Neural crest cell (in vitro differentiated cells): ENCODE measurements around the gene SGF29. TPM values are rescaled to one million over a fixed set of nuclear protein-coding genes. Genes with fewer than 3 reads are reported as not detected.
"Not testable (repeated sequence)": the region's sequence is repeated elsewhere in the genome, so short reads cannot be mapped to it uniquely, and the experiment has no call there.

Source experiments
- DNase-seq: peaks from one replicate; pipeline ENCODE4 v3.0.0; 2021; ENCODE audit warnings: low read depth, mixed read lengths, low spot score
- H3K27ac Mint-ChIP-seq: one replicate; pipeline ENCODE4 v1.8.0; 2021; ENCODE audit warnings: mild to moderate bottlenecking, mixed read lengths; ENCODE audit not compliant: unreplicated experiment
- H3K27me3 Mint-ChIP-seq: 2 replicates; pipeline ENCODE4 v1.8.0; 2021; ENCODE audit warnings: low read depth, mild to moderate bottlenecking, mixed read lengths
- H3K36me3 Mint-ChIP-seq: 2 replicates; pipeline ENCODE4 v1.8.0; 2021; ENCODE audit warnings: low read depth, mild to moderate bottlenecking, mixed read lengths
- H3K4me1 Mint-ChIP-seq: 2 replicates; pipeline ENCODE4 v1.8.0; 2021; ENCODE audit warnings: mixed read lengths
- H3K4me3 Mint-ChIP-seq: one replicate; pipeline ENCODE4 v1.8.0; 2021; ENCODE audit warnings: mild to moderate bottlenecking, mixed read lengths
- H3K9me3 Mint-ChIP-seq: 2 replicates; pipeline ENCODE4 v1.8.0; 2021; ENCODE audit warnings: mixed read lengths
- total RNA-seq: library from RNA; stranded (reverse); gene quantifications from 2 replicates; pipeline ENCODE4 v1.2.1, GENCODE V29; 2021
- TF ChIP-seq, protein P1 (sequence below): fragments of 200-600 bp; sonication (generic); conservative IDR thresholded peaks from 2 replicates; pipeline ENCODE4 v1.5.0; 2021; ENCODE audit warnings: antibody characterized with exemption, mild to moderate bottlenecking

The SGF29 gene
- total RNA-seq, 1 donor from 2014 or later = 34.4 TPM

DNA sequence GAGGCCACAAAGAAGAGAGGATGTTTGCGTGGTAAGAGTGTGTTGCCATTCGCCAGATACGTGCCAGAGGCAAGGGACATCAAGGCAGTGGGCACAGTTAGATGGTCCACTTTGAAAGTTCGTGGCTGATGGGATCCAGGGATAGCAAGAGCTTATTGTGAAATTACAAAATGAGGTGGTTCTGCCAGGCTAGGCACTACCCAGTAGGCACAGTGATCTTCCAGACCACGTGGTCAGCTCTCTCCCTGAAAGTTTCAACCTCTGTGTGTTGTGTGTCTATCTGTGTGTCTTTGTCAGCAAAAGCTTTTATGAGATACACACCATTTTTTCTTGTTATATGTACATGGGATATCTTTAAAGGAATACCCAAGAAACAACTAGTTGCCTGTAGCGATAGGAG is 9.5 kb downstream of the SGF29 start:
- H3K27me3 Mint-ChIP-seq = no peaks in the 10 kb centered on the region
- DNase-seq = no peak
- H3K4me1 Mint-ChIP-seq = no peaks in the 10 kb centered on the region
- H3K9me3 Mint-ChIP-seq = peaks cover 9% of the 10 kb centered on the region
- H3K36me3 Mint-ChIP-seq = peaks cover 24% of the 10 kb centered on the region
- no peak overlapping the region for H3K27ac Mint-ChIP-seq
- TF ChIP-seq, protein P1, sequence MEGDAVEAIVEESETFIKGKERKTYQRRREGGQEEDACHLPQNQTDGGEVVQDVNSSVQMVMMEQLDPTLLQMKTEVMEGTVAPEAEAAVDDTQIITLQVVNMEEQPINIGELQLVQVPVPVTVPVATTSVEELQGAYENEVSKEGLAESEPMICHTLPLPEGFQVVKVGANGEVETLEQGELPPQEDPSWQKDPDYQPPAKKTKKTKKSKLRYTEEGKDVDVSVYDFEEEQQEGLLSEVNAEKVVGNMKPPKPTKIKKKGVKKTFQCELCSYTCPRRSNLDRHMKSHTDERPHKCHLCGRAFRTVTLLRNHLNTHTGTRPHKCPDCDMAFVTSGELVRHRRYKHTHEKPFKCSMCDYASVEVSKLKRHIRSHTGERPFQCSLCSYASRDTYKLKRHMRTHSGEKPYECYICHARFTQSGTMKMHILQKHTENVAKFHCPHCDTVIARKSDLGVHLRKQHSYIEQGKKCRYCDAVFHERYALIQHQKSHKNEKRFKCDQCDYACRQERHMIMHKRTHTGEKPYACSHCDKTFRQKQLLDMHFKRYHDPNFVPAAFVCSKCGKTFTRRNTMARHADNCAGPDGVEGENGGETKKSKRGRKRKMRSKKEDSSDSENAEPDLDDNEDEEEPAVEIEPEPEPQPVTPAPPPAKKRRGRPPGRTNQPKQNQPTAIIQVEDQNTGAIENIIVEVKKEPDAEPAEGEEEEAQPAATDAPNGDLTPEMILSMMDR = no peak
- no peak overlapping the region for H3K4me3 Mint-ChIP-seq

DNA sequence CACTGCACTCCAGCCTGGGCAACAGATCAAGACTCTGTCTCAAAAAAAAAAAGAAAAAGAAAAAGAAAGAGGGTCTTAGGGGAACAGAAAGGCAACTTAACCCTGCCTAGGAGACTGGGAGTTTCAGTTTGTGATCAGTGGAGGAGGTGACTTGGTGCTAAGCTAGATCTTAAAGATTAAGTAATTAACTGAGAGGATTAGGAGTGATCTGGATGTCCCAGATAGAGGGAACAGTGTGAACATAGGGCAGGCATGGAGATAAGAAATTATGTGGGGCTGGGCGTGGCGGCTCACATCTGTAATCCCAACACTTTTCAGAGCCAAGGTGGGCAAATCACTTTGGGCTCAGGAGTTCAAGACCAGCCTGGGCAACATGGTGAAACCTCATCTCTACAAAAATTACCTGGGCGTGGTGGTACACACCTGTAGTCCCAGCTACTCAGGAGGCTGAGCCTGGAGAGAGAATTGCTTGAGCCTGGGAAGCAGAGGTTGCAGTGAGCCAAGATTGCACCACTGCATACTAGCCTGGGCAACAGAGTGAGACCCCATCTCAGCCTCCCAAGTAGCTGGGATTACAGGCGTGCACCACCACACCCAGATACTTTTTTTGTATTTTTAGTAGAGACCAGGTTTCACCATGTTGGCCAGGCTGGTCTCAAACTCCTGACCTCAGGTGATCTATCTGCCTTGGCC is 12.7 kb downstream of the SGF29 start:
- Mint-ChIP-seq H3K27ac (peak overlapping the region; percentile 62), H3K36me3 (peaks cover 15% of the 10 kb centered on the region)
- not testable (repeated sequence) for H3K9me3 Mint-ChIP-seq

DNA sequence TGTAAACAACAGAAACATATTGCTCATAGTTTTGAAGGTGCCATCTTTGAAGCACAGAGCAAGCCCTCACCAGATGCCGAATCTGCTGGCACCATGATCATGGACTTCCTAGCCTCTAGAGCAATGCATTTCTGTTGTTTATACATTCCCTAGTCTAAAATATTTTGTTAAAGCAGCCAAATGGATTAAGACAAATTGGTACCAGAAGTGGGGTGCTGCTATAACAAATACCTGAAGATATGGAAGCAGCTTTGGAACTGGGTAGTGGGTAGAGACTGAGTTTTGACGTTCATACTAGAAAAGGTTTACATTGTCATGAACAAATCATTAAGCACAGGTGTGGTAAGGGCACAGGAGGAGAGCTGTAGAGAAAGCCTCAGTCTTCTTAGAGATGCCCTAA is 13.6 kb downstream of the SGF29 start:
- Mint-ChIP-seq H3K36me3 (peaks cover 15% of the 10 kb centered on the region), H3K4me3 (no peak overlapping the region), H3K9me3 (peaks cover 9% of the 10 kb centered on the region), H3K27ac (peak overlapping the region; percentile 31), H3K27me3 (no peaks in the 10 kb centered on the region), H3K4me1 (peaks cover 7% of the 10 kb centered on the region)
- no peak for DNase-seq
- TF ChIP-seq, protein P1 = no peak

More for the DNA sequence above, 12.7 kb downstream of the SGF29 start:
- DNase-seq, H3K4me3 Mint-ChIP-seq, H3K27me3 Mint-ChIP-seq, H3K4me1 Mint-ChIP-seq: not testable (repeated sequence)

DNA sequence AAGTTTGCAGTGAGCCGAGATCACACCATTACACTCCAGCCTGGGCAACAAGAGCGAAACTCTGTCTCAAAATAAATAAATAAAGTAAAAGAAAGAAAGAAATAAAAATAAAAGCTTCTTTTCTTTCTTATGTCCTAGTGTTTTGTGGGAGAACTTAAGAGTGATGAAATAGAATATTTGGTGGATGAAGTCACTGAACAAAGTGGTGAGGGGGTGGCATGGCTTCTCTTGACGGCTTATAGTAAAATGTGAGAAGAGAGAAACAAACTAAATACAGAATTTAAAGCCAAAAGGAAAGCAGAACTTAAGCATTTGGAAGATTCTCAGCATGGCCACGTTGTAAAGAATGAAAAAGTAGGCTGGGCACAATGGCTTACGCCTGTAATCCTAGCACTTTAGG is 15.3 kb downstream of the SGF29 start:
- H3K4me1 Mint-ChIP-seq = peaks cover 21% of the 10 kb centered on the region
- no peak overlapping the region for H3K27ac Mint-ChIP-seq
- H3K36me3 Mint-ChIP-seq = peaks cover 15% of the 10 kb centered on the region
- H3K27me3 Mint-ChIP-seq = no peaks in the 10 kb centered on the region
- no peak for DNase-seq
- H3K4me3 Mint-ChIP-seq = no peak overlapping the region
- H3K9me3 Mint-ChIP-seq = peaks cover 9% of the 10 kb centered on the region
- TF ChIP-seq, protein P1 = no peak

DNA sequence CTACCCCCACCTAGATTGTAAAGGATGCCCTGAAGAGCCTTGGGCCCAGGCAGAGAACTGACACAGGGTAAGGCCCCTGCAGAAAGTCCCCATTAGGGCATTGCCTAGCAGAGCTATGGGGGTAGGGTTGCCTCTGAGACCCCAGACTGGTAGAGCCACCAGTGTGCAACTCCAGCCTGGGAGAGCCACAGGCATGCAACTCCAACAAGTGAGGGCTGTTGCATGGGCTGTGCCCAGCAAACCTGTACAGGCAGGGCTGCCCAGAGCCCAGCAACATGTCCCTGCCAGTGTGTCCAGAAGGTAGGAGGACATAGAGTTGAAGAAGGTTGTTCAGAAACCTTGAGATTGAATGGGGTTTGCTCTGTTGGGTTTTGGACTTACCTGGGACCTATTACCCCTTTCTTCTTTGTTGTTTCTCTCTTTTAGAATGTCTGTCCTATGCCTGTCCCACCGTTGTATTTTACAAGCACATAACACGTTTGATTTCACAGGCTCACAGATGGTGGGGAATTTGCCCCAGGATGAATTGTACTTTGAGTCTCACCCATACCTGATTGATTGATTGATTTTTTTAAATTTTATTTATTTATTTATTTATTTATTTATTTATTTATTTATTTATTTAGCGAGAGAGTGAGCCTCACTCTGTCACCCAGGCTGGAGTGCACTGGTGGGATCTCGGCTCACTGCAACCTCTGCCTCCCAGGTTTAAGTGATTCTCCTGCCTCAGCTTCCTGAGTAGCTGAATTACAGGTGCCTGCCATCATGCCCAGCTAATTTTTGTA is 16.4 kb downstream of the SGF29 start:
- H3K4me3 Mint-ChIP-seq = no peak overlapping the region
- peaks cover 21% of the 10 kb centered on the region for H3K4me1 Mint-ChIP-seq
- H3K27me3 Mint-ChIP-seq = no peaks in the 10 kb centered on the region
- TF ChIP-seq, protein P1 = no peak
- H3K27ac Mint-ChIP-seq = no peak overlapping the region
- H3K36me3 Mint-ChIP-seq = peaks cover 14% of the 10 kb centered on the region
- DNase-seq = no peak
- peaks cover 9% of the 10 kb centered on the region for H3K9me3 Mint-ChIP-seq
